HUDEP-2 (cell line): ENCODE results near the gene MASP1.

Source experiments
- DNase-seq, 76 experiments: peaks; one replicate each; lab custom pipeline; 2025; ENCODE audit not compliant: unreplicated experiment in 76 of 76; lab: John Stamatoyannopoulos, UW

Gene MASP1, protein sequence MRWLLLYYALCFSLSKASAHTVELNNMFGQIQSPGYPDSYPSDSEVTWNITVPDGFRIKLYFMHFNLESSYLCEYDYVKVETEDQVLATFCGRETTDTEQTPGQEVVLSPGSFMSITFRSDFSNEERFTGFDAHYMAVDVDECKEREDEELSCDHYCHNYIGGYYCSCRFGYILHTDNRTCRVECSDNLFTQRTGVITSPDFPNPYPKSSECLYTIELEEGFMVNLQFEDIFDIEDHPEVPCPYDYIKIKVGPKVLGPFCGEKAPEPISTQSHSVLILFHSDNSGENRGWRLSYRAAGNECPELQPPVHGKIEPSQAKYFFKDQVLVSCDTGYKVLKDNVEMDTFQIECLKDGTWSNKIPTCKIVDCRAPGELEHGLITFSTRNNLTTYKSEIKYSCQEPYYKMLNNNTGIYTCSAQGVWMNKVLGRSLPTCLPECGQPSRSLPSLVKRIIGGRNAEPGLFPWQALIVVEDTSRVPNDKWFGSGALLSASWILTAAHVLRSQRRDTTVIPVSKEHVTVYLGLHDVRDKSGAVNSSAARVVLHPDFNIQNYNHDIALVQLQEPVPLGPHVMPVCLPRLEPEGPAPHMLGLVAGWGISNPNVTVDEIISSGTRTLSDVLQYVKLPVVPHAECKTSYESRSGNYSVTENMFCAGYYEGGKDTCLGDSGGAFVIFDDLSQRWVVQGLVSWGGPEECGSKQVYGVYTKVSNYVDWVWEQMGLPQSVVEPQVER

DNA sequence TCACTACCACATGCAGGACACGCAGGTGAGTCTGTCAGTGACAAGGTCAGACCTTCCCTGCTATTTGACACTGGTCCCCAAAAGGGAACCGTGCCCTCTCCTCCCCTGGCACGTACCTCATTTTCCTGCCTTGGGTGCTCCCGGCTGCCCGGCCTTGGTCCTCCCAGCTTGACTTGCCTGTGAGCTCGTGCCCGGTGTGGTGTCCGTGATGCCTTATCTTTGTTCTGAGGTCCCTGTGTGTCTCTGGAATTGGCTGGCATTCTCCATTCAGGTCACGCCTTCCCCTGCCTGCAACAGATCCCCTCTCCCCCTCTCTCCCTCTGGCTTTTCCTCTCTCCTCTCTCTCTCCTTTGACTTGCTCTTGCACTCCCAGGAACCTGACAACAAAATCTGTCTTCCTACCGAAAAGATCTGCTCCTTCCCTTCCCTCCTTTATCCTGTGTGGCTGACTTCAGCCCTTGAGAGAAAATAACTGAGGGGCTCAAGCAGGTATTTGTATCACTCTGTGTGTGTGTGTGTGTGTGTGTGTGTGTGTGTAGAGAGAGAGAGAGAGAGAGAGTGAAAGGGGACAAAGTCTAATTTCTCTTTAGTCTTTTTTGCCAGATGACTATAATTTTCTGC is at the start of gene MASP1:
MASP1 (minus strand) TSS at position 226 of the 621 bp plus-strand sequence; CDS start at position 121, 105 bp downstream.
- no peak for DNase-seq

DNA sequence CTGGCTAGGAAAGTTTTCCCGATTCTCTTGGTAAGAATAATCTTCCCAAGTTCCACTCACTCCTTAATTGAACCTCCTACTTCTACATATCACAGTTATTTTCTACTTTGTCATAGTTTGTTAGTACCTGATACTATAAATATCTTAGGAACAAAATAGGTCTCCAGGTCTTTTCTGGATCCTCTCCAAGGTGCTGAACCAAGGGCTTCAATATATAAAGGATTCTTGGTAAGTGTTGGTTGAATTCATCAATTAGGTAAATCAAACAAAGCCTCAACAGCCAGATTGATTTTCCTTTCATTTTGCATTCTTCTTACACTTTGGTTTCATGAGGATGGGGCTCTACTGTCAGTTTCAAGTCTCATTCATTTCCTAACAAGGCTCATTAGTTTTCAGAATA is 49.0 kb upstream of the MASP1 start:
- DNase-seq = no peak

DNA sequence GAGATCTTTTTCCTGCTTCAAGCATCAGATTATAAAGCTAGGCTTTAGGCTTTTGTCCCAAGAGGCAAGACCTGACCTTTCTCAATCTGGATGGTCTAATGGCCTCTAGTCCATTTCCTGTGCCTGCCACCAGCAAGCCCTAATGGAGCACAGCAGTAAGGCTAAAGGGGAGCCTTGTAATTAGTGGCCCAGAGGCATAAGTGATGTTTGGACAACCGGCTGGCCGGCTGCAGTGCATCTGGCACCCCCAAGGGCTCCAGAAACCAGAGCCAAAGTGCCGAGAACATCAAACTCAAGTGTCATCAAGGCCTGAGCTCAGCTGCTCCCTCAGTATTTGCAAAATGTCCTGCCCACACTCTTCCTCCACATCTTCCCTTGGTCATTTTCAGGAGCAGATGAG is 44.8 kb upstream of the MASP1 start:
- no peak for DNase-seq

DNA sequence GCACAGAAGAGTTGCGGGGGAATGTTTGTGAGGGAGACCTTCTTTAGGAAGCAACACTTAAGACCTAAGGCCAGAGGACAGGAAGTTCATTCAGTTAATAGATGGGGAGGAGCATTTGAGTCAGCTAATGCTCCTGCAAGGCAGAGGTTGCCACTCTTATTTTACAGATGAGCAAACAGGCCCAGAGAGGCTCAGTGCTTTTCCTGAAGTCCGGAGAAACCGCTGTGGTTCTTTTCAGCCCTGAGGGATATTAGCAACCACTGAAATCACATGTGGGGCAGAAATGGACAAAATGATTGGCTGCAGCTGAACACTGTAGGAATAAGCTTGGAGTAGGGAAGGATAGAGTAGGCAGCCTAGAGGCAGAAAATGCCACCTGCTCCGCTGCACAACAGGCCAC is 43.4 kb upstream of the MASP1 start:
- no peak for DNase-seq

DNA sequence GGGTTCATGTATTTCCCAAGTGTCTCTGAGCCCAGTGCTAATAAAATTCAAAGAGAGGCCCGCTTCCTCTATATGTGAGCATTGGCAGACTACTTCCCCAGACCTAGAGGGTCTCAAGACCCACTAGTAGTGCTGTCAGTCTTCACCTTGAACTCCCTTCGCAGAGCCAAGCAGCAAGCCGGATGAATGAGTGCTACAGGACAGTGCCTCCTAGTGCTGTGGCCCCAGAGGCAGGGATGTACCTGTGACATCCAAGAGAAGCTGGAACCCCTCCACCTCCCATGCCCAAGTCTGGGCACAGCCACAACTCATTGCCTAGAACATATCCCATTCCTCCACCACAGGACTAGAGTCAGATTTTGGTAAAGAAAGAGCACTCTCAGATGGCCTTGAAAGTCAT is 37.2 kb upstream of the MASP1 start:
- DNase-seq = no peak

DNA sequence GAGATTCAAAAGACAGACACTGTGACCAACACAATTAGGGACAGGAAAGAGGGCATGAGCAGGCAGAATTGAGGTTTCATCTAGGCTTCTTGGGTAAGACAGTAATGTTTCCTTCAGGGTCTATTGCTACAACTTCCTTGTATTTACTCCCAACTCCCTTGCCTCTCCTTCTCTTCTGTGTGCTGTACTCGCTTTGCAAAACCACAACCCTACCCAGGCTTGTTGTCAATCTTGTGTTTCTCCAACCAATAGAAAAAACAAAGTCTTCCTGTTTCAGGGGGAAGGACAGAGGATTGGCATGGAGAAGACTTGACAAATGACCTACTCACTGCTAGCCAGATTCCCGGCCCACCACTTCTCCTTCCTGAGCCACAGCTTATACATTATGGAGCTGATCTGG is 36.3 kb upstream of the MASP1 start:
- no peak for DNase-seq

DNA sequence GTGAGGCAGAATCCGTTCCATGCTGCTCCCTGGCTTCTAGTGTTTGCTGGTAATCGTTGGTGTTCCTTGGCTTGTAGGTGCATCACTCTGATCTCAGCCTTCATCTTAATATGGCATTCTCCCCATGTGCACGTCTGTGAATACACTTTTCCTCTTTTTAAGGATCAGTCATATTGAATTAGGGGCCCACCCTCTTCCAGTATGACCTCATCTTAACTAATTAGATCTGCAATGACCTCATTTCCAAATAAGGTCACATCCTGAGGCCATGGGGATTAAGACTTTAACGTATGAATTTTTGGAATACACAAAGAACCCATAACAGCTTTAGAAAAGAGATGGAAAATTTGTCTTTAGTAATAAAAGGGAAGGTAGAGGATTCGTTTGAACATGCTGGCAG is 34.1 kb upstream of the MASP1 start:
- DNase-seq = no peak

DNA sequence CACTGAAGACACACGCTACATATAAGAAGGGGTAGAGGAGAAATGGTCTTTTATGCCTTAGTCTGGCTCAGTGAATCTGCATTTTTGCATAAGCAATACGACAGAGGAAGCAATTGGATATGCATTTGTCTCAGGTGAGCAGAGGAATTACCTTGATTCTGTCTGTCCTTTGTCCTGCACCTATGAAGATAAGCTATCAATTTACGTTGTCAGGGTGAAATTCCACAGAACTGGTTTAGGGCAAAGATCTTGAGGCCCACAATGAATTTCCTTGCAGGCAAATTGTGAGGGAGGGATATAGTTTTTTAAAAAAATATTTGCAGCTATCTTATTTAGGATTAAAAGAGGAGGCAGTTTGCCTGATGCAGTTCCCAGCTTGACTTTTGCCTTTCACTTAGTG is 31.6 kb upstream of the MASP1 start:
- DNase-seq = no peak

DNA sequence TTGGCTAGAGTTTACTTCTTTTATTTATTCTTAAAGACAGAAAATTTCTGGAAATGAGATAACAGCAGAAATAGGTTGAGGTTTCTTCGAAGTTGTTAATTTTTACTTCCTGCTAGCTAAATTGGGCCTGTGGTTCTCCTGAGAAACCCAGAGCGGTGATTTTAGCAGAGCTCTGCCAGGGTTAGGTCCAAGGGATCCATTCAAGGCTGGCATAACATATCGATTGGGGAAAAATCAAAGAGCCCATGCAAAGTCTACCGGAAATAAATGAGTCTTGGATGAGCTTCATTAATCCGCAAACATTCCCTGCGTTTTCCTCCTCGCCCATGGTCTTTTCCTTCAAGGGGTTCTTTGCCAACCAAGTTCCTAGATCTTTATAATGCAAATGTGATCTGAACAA is 30.8 kb upstream of the MASP1 start:
- DNase-seq = no peak

DNA sequence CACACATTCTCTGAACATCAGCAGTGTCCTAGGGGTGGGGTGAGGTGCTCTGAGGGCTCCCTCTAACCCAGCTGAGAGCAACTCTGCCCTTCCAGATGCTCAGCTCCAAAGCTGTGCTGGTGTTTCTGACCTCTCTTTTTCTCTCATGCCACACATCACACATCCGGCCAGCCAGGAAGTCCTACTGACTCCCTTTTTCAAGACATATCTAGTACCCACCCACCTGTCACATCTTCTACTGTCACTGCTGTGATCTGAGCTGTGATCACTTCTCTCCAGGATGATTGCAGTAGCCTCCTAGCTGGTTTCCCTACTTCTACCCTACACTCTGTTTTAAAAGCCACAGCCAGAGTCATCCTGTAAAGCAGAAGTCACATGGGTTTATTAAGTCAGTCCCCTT is 30.2 kb upstream of the MASP1 start:
- DNase-seq = no peak

DNA sequence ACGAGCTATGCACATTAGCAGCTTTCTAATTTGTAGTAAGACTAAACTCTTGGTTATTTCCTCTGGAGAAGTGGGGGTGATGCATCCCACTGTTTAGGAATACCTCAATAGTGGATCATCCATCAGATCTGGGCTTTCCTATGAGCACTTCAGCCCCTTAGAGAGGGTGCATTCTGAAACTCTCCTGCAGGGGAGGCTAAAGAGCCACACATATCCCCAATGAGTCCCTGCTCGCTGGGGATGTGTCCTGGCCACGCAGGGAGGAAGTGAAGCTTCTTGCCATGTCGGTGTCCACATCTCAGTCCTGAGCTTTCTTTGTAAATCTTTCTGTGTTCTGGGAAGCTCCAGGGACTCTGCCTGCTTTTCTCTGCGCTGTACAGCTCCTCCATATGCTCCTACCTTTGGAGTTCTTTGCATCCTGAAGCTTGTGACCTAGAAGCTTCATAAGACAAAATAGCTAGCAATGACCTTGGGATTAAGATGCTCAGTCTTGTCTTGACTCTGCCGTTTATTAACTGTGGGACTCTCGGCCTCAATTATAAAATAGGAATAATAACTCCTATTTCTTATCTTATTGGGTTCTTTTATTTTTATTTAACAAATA is 28.3 kb upstream of the MASP1 start:
- peak in 28 of 76 experiments; percentile 2 to 55 (median 20) for DNase-seq

DNA sequence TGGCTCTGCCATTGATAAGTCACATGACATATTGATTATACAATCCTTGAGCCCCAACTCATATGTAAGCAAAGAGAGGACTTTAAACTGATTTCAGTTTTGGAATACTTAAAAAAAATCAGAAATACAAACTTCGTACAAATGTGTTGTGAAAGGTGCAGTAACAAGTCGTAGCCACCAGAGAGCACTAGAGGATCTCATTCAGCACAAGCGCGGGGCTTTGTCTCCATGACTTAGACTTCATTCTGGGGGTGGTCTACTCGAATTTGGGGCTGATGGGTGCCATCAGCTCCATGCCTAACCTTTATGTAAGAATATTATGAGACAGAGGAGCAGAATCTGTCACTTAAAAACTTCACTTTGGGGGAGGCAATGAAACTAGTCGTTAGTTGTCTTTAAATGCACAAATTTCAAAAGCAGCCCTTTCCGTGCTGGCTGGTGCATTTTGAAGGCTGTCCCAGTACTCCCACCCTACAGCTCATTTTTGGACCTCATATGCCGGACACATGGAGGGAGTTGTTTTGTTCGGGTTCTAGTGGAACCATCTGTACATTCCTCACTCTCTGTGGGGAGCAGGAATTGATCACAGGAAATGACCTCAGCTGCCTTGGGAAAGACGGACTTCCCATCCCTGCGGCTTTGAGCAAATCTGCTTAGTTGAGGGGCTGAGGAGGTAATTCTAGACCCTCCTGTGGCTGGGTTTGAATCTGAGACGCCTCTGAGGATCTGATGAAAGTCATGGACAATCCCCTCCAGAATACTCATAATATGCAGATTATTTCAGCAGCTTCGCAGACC is 27.5 kb upstream of the MASP1 start:
- DNase-seq = peak in 20 of 76 experiments; percentile 0 to 32 (median 4)

DNA sequence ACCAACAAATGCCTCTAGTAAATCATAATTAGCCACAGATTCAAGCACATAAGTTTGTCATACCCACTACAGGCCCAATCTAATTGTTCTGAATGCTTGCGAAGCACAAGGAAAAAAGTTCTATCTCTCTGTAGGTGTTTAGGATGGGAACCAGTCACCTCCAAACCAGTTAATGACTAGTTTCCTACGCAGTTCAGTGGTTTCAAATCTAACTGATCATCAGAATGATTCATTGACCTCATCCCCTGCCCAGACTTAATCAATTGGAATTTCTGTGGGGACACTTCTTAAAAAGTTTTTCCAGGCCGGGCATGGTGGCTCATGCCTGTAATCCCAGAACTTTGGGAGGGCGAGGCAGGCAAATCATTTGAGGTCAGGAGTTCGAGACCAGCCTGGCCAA is 24.3 kb upstream of the MASP1 start:
- no peak for DNase-seq

DNA sequence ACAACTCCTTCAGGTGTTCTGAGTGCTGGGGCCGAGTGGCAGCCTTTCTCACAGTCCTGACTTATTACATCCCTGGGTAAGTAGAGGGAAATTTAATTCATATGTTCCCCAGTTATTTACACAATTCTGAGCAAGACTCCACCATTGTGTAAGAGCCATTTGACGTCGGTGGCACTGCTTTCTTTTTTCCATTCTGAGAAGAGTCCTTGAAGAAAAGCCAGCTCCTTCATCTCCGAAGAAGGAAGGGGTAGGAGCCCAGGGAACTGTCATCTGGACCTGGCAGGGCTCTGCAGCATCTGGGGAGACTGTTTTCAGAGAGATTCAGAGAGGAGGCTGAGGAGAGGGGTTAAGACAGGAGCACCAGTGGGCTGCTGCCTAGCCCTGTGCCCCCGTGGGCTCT is 22.6 kb upstream of the MASP1 start:
- DNase-seq = no peak

DNA sequence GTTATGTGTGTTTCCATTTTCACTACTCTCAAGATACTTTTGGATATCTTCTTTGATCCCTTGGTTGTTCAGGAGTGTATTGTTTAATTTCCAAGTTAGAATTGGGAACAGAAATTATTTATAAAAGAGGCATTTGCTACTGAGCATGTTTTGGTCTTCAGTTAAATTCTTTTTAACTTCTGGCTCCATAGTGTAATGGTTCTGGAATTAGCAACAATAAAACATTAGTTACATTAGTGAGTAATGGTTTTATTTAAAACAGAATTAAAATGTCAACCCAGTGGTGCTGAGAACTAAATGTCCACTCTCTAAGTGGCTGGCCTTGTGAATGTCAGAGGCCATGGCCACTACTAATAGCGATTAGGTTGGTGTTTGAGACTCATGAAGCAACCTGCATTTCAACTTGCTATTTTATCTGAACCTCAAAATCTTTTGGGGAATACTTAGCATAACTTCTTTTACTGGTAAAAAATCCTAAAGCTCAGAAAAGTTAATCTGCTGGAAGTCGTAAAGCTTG is 19.5 kb upstream of the MASP1 start:
- no peak for DNase-seq

DNA sequence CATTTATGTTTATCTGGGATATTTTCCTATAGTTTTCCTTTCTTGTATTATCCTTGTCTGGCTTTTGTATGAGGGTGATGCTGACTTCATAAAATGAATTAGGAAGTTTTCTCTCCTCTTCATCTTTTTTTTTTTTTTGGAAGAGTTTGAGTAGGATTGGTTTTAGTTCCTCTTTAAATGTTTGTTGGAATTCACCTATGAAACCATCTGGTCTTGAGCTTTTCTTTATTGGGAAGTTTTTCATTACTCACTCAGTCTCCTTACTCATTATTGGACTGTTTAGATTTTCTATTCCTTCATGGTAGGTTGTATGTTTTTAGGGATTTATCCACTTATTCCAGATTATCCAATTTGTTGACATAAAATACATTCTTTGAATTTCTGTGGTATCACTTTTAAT is 18.7 kb upstream of the MASP1 start:
- DNase-seq = no peak

DNA sequence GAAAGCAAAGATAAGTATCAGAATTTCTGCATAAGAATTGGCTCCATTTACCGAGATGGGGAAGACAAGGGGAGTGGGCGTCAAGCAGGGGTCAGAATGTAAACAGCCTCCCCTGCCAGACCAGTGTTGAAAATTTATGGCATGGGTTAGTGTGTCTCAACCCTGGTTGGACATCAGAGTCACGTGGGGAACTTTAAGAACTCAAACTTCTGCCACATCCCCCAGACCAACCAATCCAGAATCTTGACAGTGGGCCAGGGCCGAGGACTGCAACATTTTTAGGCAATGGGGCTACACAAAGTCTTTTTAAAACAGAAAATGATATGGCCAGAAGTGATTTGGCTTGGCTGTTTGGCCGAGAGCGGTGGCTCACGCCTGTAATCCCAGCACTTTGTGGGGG is 14.3 kb upstream of the MASP1 start:
- no peak for DNase-seq

DNA sequence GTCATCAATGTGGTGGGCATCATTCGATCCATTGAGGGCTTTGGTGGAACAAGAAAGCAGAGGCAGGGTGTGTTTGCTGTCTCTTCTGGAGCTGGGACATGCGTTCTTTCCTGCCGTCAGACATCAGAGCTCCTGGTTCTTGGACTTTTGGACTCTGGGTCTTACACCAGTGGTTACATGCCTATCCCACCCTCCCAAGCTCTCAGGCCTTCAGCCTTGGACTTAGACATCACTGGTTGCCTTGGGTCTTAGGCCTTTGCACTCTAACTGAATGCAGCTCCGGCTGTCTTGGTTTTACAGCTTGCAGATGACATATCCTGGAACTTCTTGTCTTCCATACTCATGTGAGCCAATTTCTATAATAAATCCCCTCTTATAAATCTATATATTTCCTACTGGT is 8.1 kb upstream of the MASP1 start:
- DNase-seq = no peak

DNA sequence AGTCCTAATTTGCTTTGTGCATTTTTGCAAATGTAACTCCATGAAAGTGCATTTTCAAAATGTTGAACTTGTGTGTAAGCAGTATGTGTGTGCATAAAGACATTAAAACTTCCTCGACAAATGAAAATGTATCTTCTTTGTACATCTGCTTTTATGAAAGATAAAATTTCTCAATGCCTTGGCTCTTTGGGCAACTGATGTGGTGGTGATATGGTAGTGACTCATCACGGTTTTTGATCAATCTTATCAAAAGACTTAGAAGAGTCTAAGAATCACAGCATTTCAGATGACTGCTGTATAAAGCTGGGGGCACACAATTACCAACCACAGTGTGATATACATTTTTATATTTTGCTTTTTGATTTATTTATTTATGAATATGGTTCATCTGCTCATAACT is 5.4 kb upstream of the MASP1 start:
- DNase-seq = no peak

DNA sequence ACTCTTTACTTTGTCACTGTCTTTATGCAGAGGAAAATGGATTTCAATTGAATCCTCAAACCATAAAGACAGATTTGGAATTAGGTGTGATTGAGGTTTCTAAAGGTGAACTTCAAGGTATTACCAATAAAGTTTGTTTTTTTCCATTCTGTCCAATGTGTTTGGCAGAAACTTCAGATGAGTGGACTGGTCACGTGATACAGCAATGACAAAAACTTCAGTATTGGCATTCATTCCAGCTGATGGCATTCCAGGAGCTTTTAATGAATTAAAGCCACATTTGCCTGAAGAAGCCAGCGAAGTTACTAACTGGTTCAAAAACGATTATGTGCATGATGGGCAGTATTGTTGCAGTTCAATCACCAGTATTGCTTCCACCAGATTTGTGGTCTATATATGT is 4.5 kb upstream of the MASP1 start:
- no peak for DNase-seq
